HG03066 (cell line): Measurements from ENCODE around the gene SOST.
A peak's percentile ranks its signal among the peaks of the same experiment; 100 is the strongest.
"Not testable (repeated sequence)": the region's sequence is repeated elsewhere in the genome, so short reads cannot be mapped to it uniquely, and the experiment has no call there.

Experiments
- ATAC-seq: cut with Tn5 transposase; IDR thresholded peaks from one replicate; pipeline ENCODE4 v1.9.1; 2021; ENCODE audit warnings: low read depth; ENCODE audit not compliant: unreplicated experiment

Gene SOST

GRCh38 chr17:43758497-43759174, at the start of gene SOST:
SOST (minus strand) TSS chr17:43758791; CDS start chr17:43758741, 50 bp downstream.
- ATAC-seq = no peak

- ATAC-seq = no peak
Measured at GRCh38 chr17:43808076-43808475, 49.5 kb upstream of the SOST start.

- ATAC-seq = no peak
Measured at GRCh38 chr17:43805117-43805516, 46.5 kb upstream of the SOST start.

- no peak for ATAC-seq
Measured at GRCh38 chr17:43803758-43804157, 45.2 kb upstream of the SOST start.

- ATAC-seq = no peak
Measured at GRCh38 chr17:43801844-43802243, 43.3 kb upstream of the SOST start.

- ATAC-seq = no peak
Measured at GRCh38 chr17:43800736-43801135, 42.1 kb upstream of the SOST start.

- ATAC-seq = no peak
Measured at GRCh38 chr17:43799047-43799446, 40.5 kb upstream of the SOST start.

- ATAC-seq = not testable (repeated sequence)
Measured at GRCh38 chr17:43798024-43798423, 39.4 kb upstream of the SOST start.

GRCh38 chr17:43792668-43793067, 34.1 kb upstream of the SOST start:
- not testable (repeated sequence) for ATAC-seq

GRCh38 chr17:43791589-43791988, 33.0 kb upstream of the SOST start:
- ATAC-seq = no peak

- ATAC-seq = no peak
Measured at GRCh38 chr17:43790311-43790940, 31.8 kb upstream of the SOST start.

- no peak for ATAC-seq
Measured at GRCh38 chr17:43789482-43789881, 30.9 kb upstream of the SOST start.

GRCh38 chr17:43788540-43788939, 29.9 kb upstream of the SOST start:
- ATAC-seq = no peak

GRCh38 chr17:43787728-43788127, 29.1 kb upstream of the SOST start:
- no peak for ATAC-seq

- ATAC-seq = no peak
Measured at GRCh38 chr17:43784628-43785101, 26.1 kb upstream of the SOST start.

- no peak for ATAC-seq
Measured at GRCh38 chr17:43784068-43784467, 25.5 kb upstream of the SOST start.

- ATAC-seq = no peak
Measured at GRCh38 chr17:43782913-43783680, 24.5 kb upstream of the SOST start.

GRCh38 chr17:43780135-43780534, 21.5 kb upstream of the SOST start, which contains the start of gene CFAP97D1:
CFAP97D1 (plus strand) TSS chr17:43780435; CDS start chr17:43780463, 28 bp downstream.
- no peak for ATAC-seq

- ATAC-seq = peak; percentile 17
Measured at GRCh38 chr17:43779145-43780125, 20.8 kb upstream of the SOST start.
